Activated CD8-positive, alpha-beta T cell treated with anti-CD3 and anti-CD28 coated beads for 36 hours (primary cell): ENCODE results near the gene PTPN11. TPM values are rescaled to one million over a fixed set of nuclear protein-coding genes. Genes with fewer than 3 reads are reported as not detected.
A peak's percentile ranks its signal among the peaks of the same experiment; 100 is the strongest.
"Not testable (repeated sequence)": the region's sequence is repeated elsewhere in the genome, so short reads cannot be mapped to it uniquely, and the experiment has no call there.

Experiments used
- ATAC-seq: fragments of 200-7000 bp; cut with Tn5 transposase; one replicate; pipeline ENCODE4 v1.10.0; 2021; ENCODE audit warnings: mild to moderate bottlenecking, moderate library complexity
- CTCF ChIA-PET: fragments of 350-600 bp; sonication (Branson Sonifier 250); formaldehyde crosslinking; loops from one replicate; lab custom pipeline; 2021; ENCODE audit warnings: antibody characterized with exemption; lab: Charles Lee
- POLR2A ChIA-PET: fragments of 350-600 bp; sonication (Branson Sonifier 250); formaldehyde crosslinking; loops from one replicate; lab custom pipeline; 2021; ENCODE audit warnings: antibody characterized with exemption; lab: Charles Lee
- DNase-seq: peaks from one replicate; pipeline ENCODE4 v3.0.0-alpha.2; 2020
- H3K27ac Mint-ChIP-seq: one replicate; pipeline ENCODE4 v1.8.0; 2021; ENCODE audit warnings: mild to moderate bottlenecking, mixed read lengths
- H3K27me3 Mint-ChIP-seq: one replicate; pipeline ENCODE4 v1.8.0; 2021; ENCODE audit warnings: mixed read lengths
- H3K36me3 Mint-ChIP-seq: one replicate; pipeline ENCODE4 v1.8.0; 2021; ENCODE audit warnings: low read depth, mixed read lengths
- H3K4me1 Mint-ChIP-seq: one replicate; pipeline ENCODE4 v1.8.0; 2021; ENCODE audit warnings: low read depth, mixed read lengths
- H3K4me3 Mint-ChIP-seq: one replicate; pipeline ENCODE4 v1.8.0; 2021; ENCODE audit warnings: mild to moderate bottlenecking, moderate library complexity, mixed read lengths
- H3K9me3 Mint-ChIP-seq: one replicate; pipeline ENCODE4 v1.8.0; 2021; ENCODE audit warnings: mixed read lengths
- intact Hi-C: fragments of 100-400 bp; cut with micrococcal nuclease; formaldehyde crosslinking; loops from one replicate; pipeline ENCODE4 v1.10.0; 2022
- total RNA-seq, 2 experiments: library from RNA; stranded (reverse); gene quantifications; one replicate each; pipeline ENCODE4 v1.2.3, GENCODE V29; 2021
- TF ChIP-seq, protein P1 (sequence below): fragments of 200-600 bp; IDR thresholded peaks from one replicate; pipeline ENCODE4 v1.8.0; 2022; ENCODE audit warnings: antibody characterized with exemption, mild to moderate bottlenecking

PTPN11 gene
- total RNA-seq, 2 experiments from 2014 or later, result 131 to 142 TPM

DNA sequence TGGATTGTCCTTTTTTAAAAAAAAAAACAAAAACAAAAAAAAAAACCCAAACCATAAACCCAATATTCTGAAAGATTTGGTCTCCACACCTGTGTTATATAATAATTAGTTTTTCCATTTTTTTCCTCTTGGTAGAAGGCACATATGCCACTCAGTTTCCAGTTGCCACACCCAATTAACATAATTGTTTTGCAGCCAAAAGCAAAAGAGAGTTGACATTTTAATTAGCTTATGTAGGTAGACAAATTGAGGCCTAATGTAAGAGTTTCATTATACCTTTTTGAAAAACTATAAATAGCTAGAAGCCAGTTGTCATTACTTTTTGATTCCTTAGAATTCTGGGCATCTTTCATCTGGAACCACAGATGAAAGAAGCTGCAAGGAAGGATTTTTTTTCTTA is 21.0 kb downstream of the PTPN11 start:
- H3K27me3 Mint-ChIP-seq, result no peaks in the 10 kb centered on the region
- intact Hi-C loops, result no loop called here
- ATAC-seq, result no peak
- DNase-seq, result no peak
- ChIA-PET POLR2A (no interaction called here), CTCF (no interaction called here)
- H3K9me3 Mint-ChIP-seq, result no peaks in the 10 kb centered on the region
- no peak overlapping the region for H3K4me3 Mint-ChIP-seq
- TF ChIP-seq, protein P1, sequence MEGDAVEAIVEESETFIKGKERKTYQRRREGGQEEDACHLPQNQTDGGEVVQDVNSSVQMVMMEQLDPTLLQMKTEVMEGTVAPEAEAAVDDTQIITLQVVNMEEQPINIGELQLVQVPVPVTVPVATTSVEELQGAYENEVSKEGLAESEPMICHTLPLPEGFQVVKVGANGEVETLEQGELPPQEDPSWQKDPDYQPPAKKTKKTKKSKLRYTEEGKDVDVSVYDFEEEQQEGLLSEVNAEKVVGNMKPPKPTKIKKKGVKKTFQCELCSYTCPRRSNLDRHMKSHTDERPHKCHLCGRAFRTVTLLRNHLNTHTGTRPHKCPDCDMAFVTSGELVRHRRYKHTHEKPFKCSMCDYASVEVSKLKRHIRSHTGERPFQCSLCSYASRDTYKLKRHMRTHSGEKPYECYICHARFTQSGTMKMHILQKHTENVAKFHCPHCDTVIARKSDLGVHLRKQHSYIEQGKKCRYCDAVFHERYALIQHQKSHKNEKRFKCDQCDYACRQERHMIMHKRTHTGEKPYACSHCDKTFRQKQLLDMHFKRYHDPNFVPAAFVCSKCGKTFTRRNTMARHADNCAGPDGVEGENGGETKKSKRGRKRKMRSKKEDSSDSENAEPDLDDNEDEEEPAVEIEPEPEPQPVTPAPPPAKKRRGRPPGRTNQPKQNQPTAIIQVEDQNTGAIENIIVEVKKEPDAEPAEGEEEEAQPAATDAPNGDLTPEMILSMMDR, result no peak
- peaks cover 15% of the 10 kb centered on the region for H3K4me1 Mint-ChIP-seq
- H3K27ac Mint-ChIP-seq, result no peak overlapping the region
- H3K36me3 Mint-ChIP-seq, result peaks cover 11% of the 10 kb centered on the region

DNA sequence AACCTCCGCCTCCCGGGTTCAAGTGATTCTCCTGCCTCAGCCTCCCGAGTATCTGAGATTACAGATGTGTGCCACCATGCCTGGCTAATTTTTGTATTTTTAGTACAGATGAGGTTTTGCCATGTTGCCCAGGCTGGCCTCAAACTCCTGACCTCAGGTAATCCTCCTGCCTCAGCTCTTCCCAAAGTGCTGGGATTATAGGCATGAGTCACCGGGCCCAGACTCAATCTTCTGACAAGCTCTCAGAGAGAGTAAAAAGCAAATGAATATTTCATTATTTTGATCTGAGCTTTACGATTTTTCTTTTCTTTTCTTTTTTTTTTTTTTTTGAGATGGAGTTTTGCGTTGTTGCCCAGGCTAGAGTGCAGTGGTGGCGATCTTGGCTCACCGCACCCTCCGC is 21.9 kb downstream of the PTPN11 start:
- intact Hi-C loops, H3K9me3 Mint-ChIP-seq, H3K4me3 Mint-ChIP-seq, POLR2A ChIA-PET, H3K4me1 Mint-ChIP-seq, H3K27me3 Mint-ChIP-seq, H3K27ac Mint-ChIP-seq, CTCF ChIA-PET, ATAC-seq, DNase-seq: not testable (repeated sequence)
- H3K36me3 Mint-ChIP-seq, result peaks cover 12% of the 10 kb centered on the region

DNA sequence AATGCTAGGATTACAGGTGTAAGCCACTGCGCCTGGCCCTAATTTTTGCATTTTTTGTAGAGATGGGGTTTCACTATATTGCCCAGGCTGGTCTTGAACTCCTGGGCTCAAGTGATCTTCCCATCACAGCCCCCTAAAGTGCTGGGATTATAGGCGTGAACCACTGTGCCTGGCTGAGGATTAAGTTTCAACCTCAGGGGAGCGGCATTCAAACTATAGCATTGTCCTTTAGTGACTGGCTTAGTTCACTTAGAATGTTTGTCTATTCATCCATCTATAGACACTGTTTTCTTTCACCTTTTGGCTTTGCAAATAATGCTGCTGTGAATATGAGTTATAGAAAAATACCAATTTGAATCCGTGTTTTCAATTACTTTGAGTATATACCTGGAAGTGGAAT is 25.2 kb downstream of the PTPN11 start:
- CTCF ChIA-PET, result no interaction called here
- POLR2A ChIA-PET, result no interaction called here
- TF ChIP-seq, protein P1, result no peak
- Mint-ChIP-seq H3K27me3 (no peaks in the 10 kb centered on the region), H3K4me1 (peaks cover 11% of the 10 kb centered on the region), H3K4me3 (no peak overlapping the region), H3K36me3 (peaks cover 10% of the 10 kb centered on the region), H3K9me3 (no peaks in the 10 kb centered on the region), H3K27ac (no peak overlapping the region)
- intact Hi-C loops, result loop anchor here (1.0 kb wide), 1 partner anchor 12 kb away; no protein-coding TSS in a partner anchor
- ATAC-seq (no peak), DNase-seq (no peak)

DNA sequence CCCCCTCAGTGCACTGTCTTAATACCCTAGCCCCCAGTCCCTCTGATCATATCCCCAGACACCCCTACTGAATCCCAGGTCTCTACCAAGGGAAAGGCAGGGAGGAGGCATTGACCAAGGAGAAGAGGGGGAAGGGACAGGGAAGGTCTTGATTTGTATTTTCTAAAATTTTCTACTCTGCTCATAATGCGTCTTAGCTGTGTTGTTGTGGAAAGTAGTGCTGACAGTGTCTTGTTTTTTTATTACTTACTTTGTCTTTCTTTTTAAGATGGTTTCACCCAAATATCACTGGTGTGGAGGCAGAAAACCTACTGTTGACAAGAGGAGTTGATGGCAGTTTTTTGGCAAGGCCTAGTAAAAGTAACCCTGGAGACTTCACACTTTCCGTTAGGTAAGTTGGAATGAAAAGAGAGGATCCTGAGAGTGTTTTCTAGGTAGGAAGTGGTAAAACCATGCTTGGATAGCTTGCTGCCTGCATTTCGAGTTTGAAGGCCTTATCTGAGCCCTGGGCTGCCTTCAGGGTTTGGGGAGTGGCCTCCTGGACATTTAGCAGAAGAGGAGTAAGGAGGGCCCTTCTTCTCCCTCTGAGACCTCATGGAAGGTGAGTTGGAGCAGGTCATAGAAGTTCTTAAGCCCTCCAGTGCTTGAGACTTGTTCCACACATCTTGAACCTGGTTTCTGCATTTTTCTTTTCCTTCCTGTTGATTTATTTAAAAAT is 27.4 kb downstream of the PTPN11 start:
- ChIA-PET POLR2A (no interaction called here), CTCF (no interaction called here)
- no peak overlapping the region for H3K4me3 Mint-ChIP-seq
- peaks cover 21% of the 10 kb centered on the region for H3K36me3 Mint-ChIP-seq
- TF ChIP-seq, protein P1, result no peak
- no peaks in the 10 kb centered on the region for H3K27me3 Mint-ChIP-seq
- H3K27ac Mint-ChIP-seq, result peak overlapping the region; percentile 48
- intact Hi-C loops, result no loop called here
- H3K4me1 Mint-ChIP-seq, result peaks cover 11% of the 10 kb centered on the region
- no peak for ATAC-seq
- H3K9me3 Mint-ChIP-seq, result no peaks in the 10 kb centered on the region
- DNase-seq, result no peak

DNA sequence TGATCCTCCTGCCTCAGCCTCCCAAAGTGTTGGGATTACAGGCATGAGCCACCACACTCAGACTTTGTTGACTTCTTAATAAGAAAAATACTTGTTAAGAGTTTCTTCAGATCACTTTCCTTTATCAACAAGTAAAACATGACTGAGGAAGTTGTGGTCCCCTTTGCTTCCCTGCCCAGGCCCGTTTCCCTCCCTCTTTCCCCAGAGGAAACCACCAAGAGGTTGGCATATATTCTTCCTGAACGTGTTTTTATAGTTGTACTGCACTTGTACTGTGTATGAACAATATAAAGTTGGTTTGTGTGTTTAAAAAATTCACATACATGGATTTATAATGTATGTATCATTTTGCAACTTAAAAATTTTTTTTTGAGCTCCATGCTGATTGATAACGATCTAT is 28.4 kb downstream of the PTPN11 start:
- POLR2A ChIA-PET, result no interaction called here
- ATAC-seq, result no peak
- Mint-ChIP-seq H3K27ac (peak overlapping the region; percentile 64), H3K4me3 (no peak overlapping the region), H3K27me3 (no peaks in the 10 kb centered on the region), H3K36me3 (peaks cover 25% of the 10 kb centered on the region), H3K4me1 (peaks cover 11% of the 10 kb centered on the region), H3K9me3 (no peaks in the 10 kb centered on the region)
- no peak for DNase-seq
- CTCF ChIA-PET, result interaction anchor here (0.7 kb wide), 1 partner anchor 634 kb away, joined by 3 read pairs; no protein-coding TSS in a partner anchor
- TF ChIP-seq, protein P1, result no peak
- intact Hi-C loops, result no loop called here

DNA sequence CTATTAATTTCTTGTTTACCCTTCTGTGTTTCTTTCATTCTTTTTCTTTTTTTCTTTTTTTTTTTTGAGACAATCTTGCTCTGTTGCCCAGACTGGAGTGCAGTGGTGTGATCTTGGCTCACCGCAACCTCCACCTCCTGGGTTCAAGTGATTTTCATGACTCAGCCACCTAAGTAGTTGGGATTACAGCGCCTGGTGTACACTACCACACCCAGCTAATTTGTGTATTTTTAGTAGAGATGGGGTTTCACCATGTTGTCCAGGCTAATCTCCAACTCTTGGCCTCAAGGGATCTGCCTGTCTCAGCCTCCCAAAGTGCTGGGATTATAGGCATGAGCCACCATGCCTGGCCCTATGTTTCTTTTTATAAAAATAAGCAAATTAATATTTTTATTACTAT is 29.4 kb downstream of the PTPN11 start:
- H3K27me3 Mint-ChIP-seq, H3K4me3 Mint-ChIP-seq, DNase-seq, ATAC-seq, H3K9me3 Mint-ChIP-seq, intact Hi-C loops, H3K27ac Mint-ChIP-seq, CTCF ChIA-PET: not testable (repeated sequence)
- peaks cover 11% of the 10 kb centered on the region for H3K4me1 Mint-ChIP-seq
- POLR2A ChIA-PET, result interaction anchor here (0.7 kb wide), 1 partner anchor 30 kb away, joined by 3 read pairs; no protein-coding TSS in a partner anchor
- H3K36me3 Mint-ChIP-seq, result peaks cover 30% of the 10 kb centered on the region
